ENCODE data around the gene GALNT5.

Gene GALNT5

DNA sequence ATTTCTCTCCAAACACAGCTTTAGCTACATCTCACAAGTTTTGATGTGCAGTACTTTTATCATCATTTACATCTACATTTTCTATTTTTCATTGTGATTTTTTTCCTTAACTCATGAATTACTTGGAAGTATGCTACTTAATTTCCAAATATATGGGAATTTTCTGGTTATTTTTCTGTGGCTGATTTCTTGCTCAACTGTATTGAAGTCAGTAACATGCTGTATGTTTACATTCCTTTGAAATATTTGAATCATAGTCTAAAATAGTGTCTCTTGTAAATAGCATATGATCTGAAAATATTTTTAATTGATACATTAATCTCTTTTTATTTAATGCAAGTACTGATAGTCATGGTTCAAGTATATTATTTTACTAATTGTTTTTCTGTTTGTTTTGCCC, 26.0 kb upstream of the GALNT5 start:
- H3K9me3 Mint-ChIP-seq = peaks cover 4% of the 10 kb centered on the region
- TF ChIP-seq, protein P1, sequence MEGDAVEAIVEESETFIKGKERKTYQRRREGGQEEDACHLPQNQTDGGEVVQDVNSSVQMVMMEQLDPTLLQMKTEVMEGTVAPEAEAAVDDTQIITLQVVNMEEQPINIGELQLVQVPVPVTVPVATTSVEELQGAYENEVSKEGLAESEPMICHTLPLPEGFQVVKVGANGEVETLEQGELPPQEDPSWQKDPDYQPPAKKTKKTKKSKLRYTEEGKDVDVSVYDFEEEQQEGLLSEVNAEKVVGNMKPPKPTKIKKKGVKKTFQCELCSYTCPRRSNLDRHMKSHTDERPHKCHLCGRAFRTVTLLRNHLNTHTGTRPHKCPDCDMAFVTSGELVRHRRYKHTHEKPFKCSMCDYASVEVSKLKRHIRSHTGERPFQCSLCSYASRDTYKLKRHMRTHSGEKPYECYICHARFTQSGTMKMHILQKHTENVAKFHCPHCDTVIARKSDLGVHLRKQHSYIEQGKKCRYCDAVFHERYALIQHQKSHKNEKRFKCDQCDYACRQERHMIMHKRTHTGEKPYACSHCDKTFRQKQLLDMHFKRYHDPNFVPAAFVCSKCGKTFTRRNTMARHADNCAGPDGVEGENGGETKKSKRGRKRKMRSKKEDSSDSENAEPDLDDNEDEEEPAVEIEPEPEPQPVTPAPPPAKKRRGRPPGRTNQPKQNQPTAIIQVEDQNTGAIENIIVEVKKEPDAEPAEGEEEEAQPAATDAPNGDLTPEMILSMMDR (IDR thresholded peaks at IDR 0.05; ENCODE audit: unreplicated experiment in 3 of 3) = no peak
- no peaks in the 10 kb centered on the region for H3K36me3 Mint-ChIP-seq (ENCODE audit: low read depth)
- H3K4me1 Mint-ChIP-seq = no peaks in the 10 kb centered on the region
- no peak overlapping the region for H3K27ac Mint-ChIP-seq
- no peak overlapping the region for H3K4me3 Mint-ChIP-seq
- H3K27me3 Mint-ChIP-seq (ENCODE audit: low read depth) = no peaks in the 10 kb centered on the region

DNA sequence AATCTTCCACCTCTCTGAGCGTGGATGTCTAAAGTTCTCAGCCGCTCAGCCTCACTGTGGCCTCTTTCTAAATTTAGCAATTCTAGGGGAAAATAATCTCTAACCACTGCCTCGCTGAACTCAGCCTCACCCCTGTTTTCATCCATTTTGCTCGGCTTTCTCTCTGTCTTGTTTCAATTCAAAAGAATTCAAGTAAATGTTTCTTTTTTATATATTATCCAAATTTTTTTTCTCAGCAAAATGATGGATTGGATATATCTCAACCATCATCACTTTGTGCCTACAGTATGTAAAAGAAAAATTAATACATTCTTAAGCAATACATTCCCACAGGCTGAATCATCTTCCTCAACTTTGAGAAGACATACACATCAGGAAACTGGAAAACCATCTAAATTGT, 24.0 kb upstream of the GALNT5 start:
- no peaks in the 10 kb centered on the region for H3K36me3 Mint-ChIP-seq (ENCODE audit: low read depth)
- TF ChIP-seq, protein P1 (IDR thresholded peaks at IDR 0.05; ENCODE audit: unreplicated experiment in 3 of 3) = no peak
- H3K27ac Mint-ChIP-seq = no peak overlapping the region
- H3K9me3 Mint-ChIP-seq = peaks cover 4% of the 10 kb centered on the region
- H3K27me3 Mint-ChIP-seq (ENCODE audit: low read depth) = no peaks in the 10 kb centered on the region
- H3K4me3 Mint-ChIP-seq = no peak overlapping the region
- H3K4me1 Mint-ChIP-seq = no peaks in the 10 kb centered on the region

DNA sequence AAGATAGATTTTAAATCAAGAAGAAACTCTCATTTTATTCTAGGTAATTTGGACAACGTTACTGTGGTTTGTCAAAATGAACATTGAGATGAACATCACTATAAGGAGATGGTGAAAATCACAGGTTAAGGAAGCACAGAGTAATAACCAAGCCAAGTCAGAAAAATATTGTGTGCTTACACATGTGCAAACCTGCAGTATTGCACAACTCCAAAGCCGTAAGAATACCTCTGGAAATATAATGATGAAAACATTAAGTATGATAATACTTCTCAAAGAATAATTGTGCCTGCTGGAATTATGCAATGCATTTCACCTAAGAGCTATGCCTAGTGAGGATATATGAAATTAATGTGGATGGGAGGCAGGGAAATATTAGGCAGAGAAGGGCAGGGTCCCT, 21.1 kb upstream of the GALNT5 start:
- no peak overlapping the region for H3K27ac Mint-ChIP-seq
- no peak overlapping the region for H3K4me3 Mint-ChIP-seq
- no peaks in the 10 kb centered on the region for H3K36me3 Mint-ChIP-seq (ENCODE audit: low read depth)
- TF ChIP-seq, protein P1 (IDR thresholded peaks at IDR 0.05; ENCODE audit: unreplicated experiment in 3 of 3) = no peak
- no peaks in the 10 kb centered on the region for H3K27me3 Mint-ChIP-seq (ENCODE audit: low read depth)
- H3K9me3 Mint-ChIP-seq = peaks cover 4% of the 10 kb centered on the region
- no peaks in the 10 kb centered on the region for H3K4me1 Mint-ChIP-seq

DNA sequence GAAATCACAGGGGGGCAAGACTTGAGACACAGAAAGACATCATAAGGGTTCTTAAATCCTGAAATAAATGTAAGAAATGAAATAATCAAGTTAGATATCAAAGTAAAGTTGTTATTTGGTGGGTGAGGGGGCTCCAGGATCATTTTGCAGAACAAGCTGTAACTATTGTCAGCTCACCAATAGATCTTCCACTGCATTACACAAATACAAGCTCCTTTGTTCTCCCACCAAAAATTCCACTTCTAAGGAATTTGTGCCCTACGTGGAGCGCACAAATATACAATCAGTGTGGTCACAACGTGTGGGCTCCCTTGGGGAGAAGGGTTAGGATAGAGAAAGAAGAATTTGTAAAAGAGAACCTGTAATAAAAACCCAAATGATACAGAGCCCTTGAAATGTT, 19.2 kb upstream of the GALNT5 start:
- H3K27me3 Mint-ChIP-seq (ENCODE audit: low read depth) = no peaks in the 10 kb centered on the region
- no peaks in the 10 kb centered on the region for H3K4me1 Mint-ChIP-seq
- TF ChIP-seq, protein P1 (IDR thresholded peaks at IDR 0.05; ENCODE audit: unreplicated experiment in 3 of 3) = no peak
- H3K27ac Mint-ChIP-seq = no peak overlapping the region
- peaks cover 2% of the 10 kb centered on the region for H3K9me3 Mint-ChIP-seq
- no peak overlapping the region for H3K4me3 Mint-ChIP-seq
- H3K36me3 Mint-ChIP-seq (ENCODE audit: low read depth) = no peaks in the 10 kb centered on the region

DNA sequence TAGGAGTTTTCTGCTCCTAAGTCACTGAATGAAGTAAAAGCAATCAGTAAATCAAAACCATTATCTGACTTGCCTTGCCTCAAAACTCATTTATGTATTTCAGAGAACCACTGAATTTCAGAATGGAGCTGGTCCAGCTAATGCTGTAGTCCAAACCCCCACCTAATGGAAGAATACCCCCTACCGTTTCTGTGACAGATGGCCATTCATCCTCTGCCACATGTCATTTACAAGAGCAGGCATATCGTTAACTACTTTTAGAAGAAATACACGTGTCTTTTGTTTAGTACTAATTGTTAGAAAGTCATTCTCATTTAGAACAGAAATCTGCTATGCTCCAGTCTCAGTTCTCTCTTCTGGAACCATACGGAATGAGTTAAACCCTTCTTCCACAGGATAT, 12.8 kb upstream of the GALNT5 start:
- Mint-ChIP-seq H3K27me3 (ENCODE audit: low read depth) (no peaks in the 10 kb centered on the region), H3K4me3 (no peak overlapping the region), H3K9me3 (no peaks in the 10 kb centered on the region), H3K4me1 (no peaks in the 10 kb centered on the region), H3K36me3 (ENCODE audit: low read depth) (no peaks in the 10 kb centered on the region), H3K27ac (no peak overlapping the region)
- TF ChIP-seq, protein P1 (IDR thresholded peaks at IDR 0.05; ENCODE audit: unreplicated experiment in 3 of 3) = no peak

DNA sequence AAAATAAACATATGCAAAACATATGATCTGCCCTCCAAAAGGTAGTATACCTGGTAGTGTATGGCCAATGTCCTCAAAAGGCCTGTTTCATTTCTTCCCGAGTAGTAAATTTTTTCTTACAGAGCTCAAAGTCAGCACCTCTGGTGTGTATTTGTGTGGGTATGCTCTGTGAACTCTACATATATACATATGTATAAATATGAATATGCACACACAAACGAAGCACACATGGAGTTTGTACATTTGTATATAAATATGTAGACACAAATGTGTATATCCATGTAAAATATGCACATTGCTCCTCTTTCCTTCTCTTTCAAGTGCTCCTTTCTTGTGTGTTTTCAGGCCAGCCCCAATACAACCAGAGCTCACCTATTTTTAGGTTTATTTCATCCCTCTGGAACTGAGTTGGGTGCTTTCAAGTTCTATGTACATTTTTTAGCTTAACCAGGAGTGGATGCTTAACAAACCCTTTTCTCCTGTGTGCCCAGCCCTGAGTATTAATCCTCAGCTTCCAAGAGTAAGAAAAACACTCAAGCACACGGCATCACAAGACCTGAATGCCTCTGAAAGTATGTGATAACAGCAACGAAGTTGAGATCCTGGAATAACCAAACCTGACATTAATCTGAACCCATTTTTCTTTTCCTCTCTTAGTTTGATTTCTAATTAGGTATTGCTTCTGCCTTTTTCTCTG, 12.2 kb upstream of the GALNT5 start:
- H3K27ac Mint-ChIP-seq = no peak overlapping the region
- no peaks in the 10 kb centered on the region for H3K36me3 Mint-ChIP-seq (ENCODE audit: low read depth)
- H3K4me3 Mint-ChIP-seq = no peak overlapping the region
- TF ChIP-seq, protein P1 (IDR thresholded peaks at IDR 0.05; ENCODE audit: unreplicated experiment in 3 of 3) = no peak
- no peaks in the 10 kb centered on the region for H3K4me1 Mint-ChIP-seq
- no peaks in the 10 kb centered on the region for H3K9me3 Mint-ChIP-seq
- H3K27me3 Mint-ChIP-seq (ENCODE audit: low read depth) = no peaks in the 10 kb centered on the region

Measured in nephron (organoid).